H9 (cell line): ENCODE data around the gene FGFR4. TPM values are rescaled to one million over a fixed set of nuclear protein-coding genes. Genes with fewer than 3 reads are reported as not detected.

Experiments used
- DNase-seq: peaks from one replicate; pipeline ENCODE4 v3.0.0-alpha.2; 2017
- H2AFZ ChIP-seq: one replicate; pipeline ENCODE4 v1.6.1; 2013; ENCODE audit warnings: mild to moderate bottlenecking, low read length, control low read depth, moderate library complexity
- H2AK5ac ChIP-seq: 2 replicates; pipeline ENCODE4 v1.6.1; 2013; ENCODE audit warnings: low read length, control low read depth, mixed read lengths; ENCODE audit not compliant: insufficient read length
- H2BK120ac ChIP-seq: one replicate; pipeline ENCODE4 v1.6.1; 2013; ENCODE audit warnings: low read depth, mild to moderate bottlenecking, low read length, control low read depth, inconsistent platforms; ENCODE audit not compliant: poor library complexity, severe bottlenecking
- H2BK12ac ChIP-seq: 2 replicates; pipeline ENCODE4 v1.6.1; 2013; ENCODE audit warnings: low read length, control low read depth, mixed read lengths, low read depth; ENCODE audit not compliant: insufficient read length
- H2BK15ac ChIP-seq: 2 replicates; pipeline ENCODE4 v1.6.1; 2013; ENCODE audit warnings: low read depth, low read length, control low read depth
- H2BK20ac ChIP-seq: one replicate; pipeline ENCODE4 v1.6.1; 2013; ENCODE audit warnings: low read depth, mild to moderate bottlenecking, low read length, control low read depth, inconsistent platforms; ENCODE audit not compliant: poor library complexity, severe bottlenecking
- H2BK5ac ChIP-seq: 2 replicates; pipeline ENCODE4 v1.6.1; 2013; ENCODE audit warnings: low read length, control low read depth, mixed read lengths; ENCODE audit not compliant: insufficient read length
- H3K14ac ChIP-seq: 2 replicates; pipeline ENCODE4 v1.6.1; 2013; ENCODE audit warnings: low read length, control low read depth; ENCODE audit not compliant: insufficient read depth
- H3K18ac ChIP-seq: 2 replicates; pipeline ENCODE4 v1.6.1; 2013; ENCODE audit warnings: low read depth, mild to moderate bottlenecking, mixed read lengths, low read length, control low read depth; ENCODE audit not compliant: insufficient read length
- H3K23ac ChIP-seq: 2 replicates; pipeline ENCODE4 v1.6.1; 2013; ENCODE audit warnings: low read length, control low read depth, mixed read lengths, low read depth; ENCODE audit not compliant: insufficient read length
- H3K23me2 ChIP-seq: 2 replicates; pipeline ENCODE4 v1.6.1; 2013; ENCODE audit warnings: low read depth, mild to moderate bottlenecking, mixed read lengths, low read length, control low read depth; ENCODE audit not compliant: insufficient read length, poor library complexity, severe bottlenecking
- H3K27ac ChIP-seq: 2 replicates; pipeline ENCODE4 v1.5.1; 2013; ENCODE audit warnings: low read length, control low read depth, mixed read lengths, low read depth; ENCODE audit not compliant: insufficient read length
- H3K27me3 ChIP-seq: 2 replicates; pipeline ENCODE4 v1.6.1; 2013; ENCODE audit warnings: low read length, control low read depth, inconsistent platforms; ENCODE audit not compliant: insufficient read depth
- H3K4ac ChIP-seq: 2 replicates; pipeline ENCODE4 v1.6.1; 2013; ENCODE audit warnings: low read depth, mild to moderate bottlenecking, control low read depth, inconsistent platforms, low read length, moderate library complexity
- H3K4me1 ChIP-seq: 2 replicates; pipeline ENCODE4 v1.6.1; 2013; ENCODE audit warnings: low read length, control low read depth, inconsistent platforms; ENCODE audit not compliant: insufficient read depth
- H3K4me2 ChIP-seq: 2 replicates; pipeline ENCODE4 v1.6.1; 2013; ENCODE audit warnings: low read length, control low read depth, mixed read lengths; ENCODE audit not compliant: insufficient read length, insufficient read depth
- H3K56ac ChIP-seq: 2 replicates; pipeline ENCODE4 v1.6.1; 2013; ENCODE audit warnings: low read depth, mild to moderate bottlenecking, mixed read lengths, low read length, control low read depth; ENCODE audit not compliant: insufficient read length
- H3K79me1 ChIP-seq: 2 replicates; pipeline ENCODE4 v1.6.1; 2013; ENCODE audit warnings: low read depth, mild to moderate bottlenecking, moderate library complexity, low read length, control low read depth, inconsistent platforms; ENCODE audit not compliant: insufficient read depth, poor library complexity, severe bottlenecking
- H3K79me2 ChIP-seq: 2 replicates; pipeline ENCODE4 v1.6.1; 2013; ENCODE audit warnings: low read length, control low read depth, inconsistent platforms; ENCODE audit not compliant: insufficient read depth
- H3K9ac ChIP-seq: 2 replicates; pipeline ENCODE4 v1.6.1; 2013; ENCODE audit warnings: low read length, control low read depth, mixed read lengths; ENCODE audit not compliant: insufficient read length; ENCODE audit errors: extremely low read depth
- H3K9me3 ChIP-seq: one replicate; pipeline ENCODE4 v1.6.1; 2013; ENCODE audit warnings: low read depth, low read length, inconsistent platforms; ENCODE audit not compliant: control insufficient read depth
- H3T11ph ChIP-seq: one replicate; pipeline ENCODE4 v1.6.1; 2013; ENCODE audit warnings: mild to moderate bottlenecking, low read length, control low read depth, inconsistent platforms
- H4K20me1 ChIP-seq: one replicate; pipeline ENCODE4 v1.6.1; 2013; ENCODE audit not compliant: control insufficient read depth, insufficient read length, insufficient read depth
- H4K5ac ChIP-seq: 2 replicates; pipeline ENCODE4 v1.6.1; 2013; ENCODE audit warnings: low read depth, mild to moderate bottlenecking, mixed read lengths, low read length, control low read depth; ENCODE audit not compliant: insufficient read length
- H4K8ac ChIP-seq: replicated peaks from 2 replicates; pipeline ENCODE4 v1.6.1; 2013; ENCODE audit warnings: low read length, control low read depth, mixed read lengths, low read depth; ENCODE audit not compliant: insufficient read length
- H4K91ac ChIP-seq: 2 replicates; pipeline ENCODE4 v1.6.1; 2013; ENCODE audit warnings: low read depth, mild to moderate bottlenecking, moderate library complexity, mixed read lengths, low read length, control low read depth; ENCODE audit not compliant: insufficient read length
- H3K27ac Mint-ChIP-seq, 3 experiments: 2 replicates in 2 of 3; 3 replicates in 1 of 3; pipeline ENCODE4 v1.8.0; 2020 to 2021; ENCODE audit warnings: mixed read lengths in 3 of 3, mild to moderate bottlenecking in 1 of 3, moderate library complexity in 1 of 3
- H3K27me3 Mint-ChIP-seq: 2 replicates; pipeline ENCODE4 v1.8.0; 2021; ENCODE audit warnings: low read depth, mild to moderate bottlenecking, moderate library complexity, mixed read lengths
- H3K36me3 Mint-ChIP-seq, 3 experiments: 2 replicates in 2 of 3; 3 replicates in 1 of 3; pipeline ENCODE4 v1.8.0; 2020 to 2021; ENCODE audit warnings: low read depth in 3 of 3, mixed read lengths in 3 of 3; ENCODE audit not compliant: insufficient read depth in 1 of 3
- H3K4me1 Mint-ChIP-seq, 2 experiments: 2 replicates each; pipeline ENCODE4 v1.8.0; 2020; ENCODE audit warnings: mixed read lengths in 2 of 2
- H3K4me3 Mint-ChIP-seq, 2 experiments: 2 replicates in 1 of 2; 3 replicates in 1 of 2; pipeline ENCODE4 v1.8.0; 2020 to 2021; ENCODE audit warnings: mild to moderate bottlenecking in 2 of 2, mixed read lengths in 2 of 2, moderate library complexity in 1 of 2
- H3K9me3 Mint-ChIP-seq, 2 experiments: 2 replicates in 1 of 2; 3 replicates in 1 of 2; pipeline ENCODE4 v1.8.0; 2020; ENCODE audit warnings: mild to moderate bottlenecking in 2 of 2, mixed read lengths in 2 of 2, moderate library complexity in 1 of 2
- WGBS: extraction: QIAGEN DNeasy Blood & Tissue Kit; methylation state at CpG from one replicate; pipeline ENCODE4 v1.1.7; 2013; ENCODE audit warnings: missing lambda C conversion rate, low lambda C conversion rate, mixed read lengths; ENCODE audit not compliant: insufficient read length; ENCODE audit errors: extremely low coverage; 5-methylcytosine and 5-hydroxymethylcytosine counted together
- total RNA-seq: library from RNA; stranded (reverse); gene quantifications from 2 replicates; pipeline ENCODE4 v1.2.1, GENCODE V29; 2021
- TF ChIP-seq, protein P1 (sequence below): fragments of 200-600 bp; sonication (generic); conservative IDR thresholded peaks from 3 replicates; pipeline ENCODE4 v1.8.0; 2021; ENCODE audit warnings: antibody characterized with exemption, mild to moderate bottlenecking

The FGFR4 gene
- total RNA-seq, 1 experiment from 2014 or later, result 52.8 TPM

DNA sequence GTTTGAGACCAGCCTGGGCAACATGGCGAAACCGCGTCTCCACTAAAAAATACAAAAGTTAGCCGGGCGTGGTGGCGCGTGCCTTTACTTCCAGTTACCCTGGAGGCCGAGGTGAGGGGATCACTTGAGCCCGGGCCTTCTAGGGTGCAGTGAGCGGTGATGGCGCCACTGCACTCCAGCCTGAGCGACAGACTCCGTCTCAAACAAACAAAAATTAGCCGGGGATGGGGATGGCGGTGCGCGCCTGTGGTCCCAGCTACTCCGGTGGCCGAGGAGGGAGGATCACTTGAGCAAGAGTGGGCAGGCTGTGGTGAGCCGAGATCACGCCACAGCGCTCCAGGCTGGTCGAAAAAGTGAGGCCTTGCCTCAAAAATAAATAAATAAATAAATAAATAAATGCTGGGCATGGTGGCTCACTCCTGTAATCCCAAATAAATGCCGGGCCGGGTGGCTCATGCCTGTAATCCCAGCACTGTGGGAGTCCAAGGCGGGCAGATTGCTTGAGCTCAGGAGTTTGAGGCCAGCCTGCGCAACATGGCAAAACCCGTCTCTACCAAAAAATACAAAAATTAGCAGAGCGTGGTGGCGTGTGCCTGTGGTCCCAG, 30.8 kb downstream of the FGFR4 start:
- Histone ChIP-seq H3K9ac (no peak overlapping the region), H2BK15ac (no peak overlapping the region), H2BK5ac (no peak overlapping the region), H2BK120ac (no peak overlapping the region), H3K4ac (no peak overlapping the region), H3K27me3 (no peaks in the 10 kb centered on the region), H2BK20ac (no peak overlapping the region), H4K8ac (no peak overlapping the region), H4K20me1 (no peaks in the 10 kb centered on the region), H3K4me1 (no peaks in the 10 kb centered on the region), H3K23me2 (no peaks in the 10 kb centered on the region), H4K5ac (no peak overlapping the region), H3K27ac (no peak overlapping the region), H3K23ac (no peak overlapping the region), H2AK5ac (no peak overlapping the region), H2BK12ac (no peak overlapping the region), H3K14ac (no peak overlapping the region), H3K79me2 (no peaks in the 10 kb centered on the region), H3K4me2 (no peak overlapping the region), H4K91ac (no peak overlapping the region), H3K9me3 (no peaks in the 10 kb centered on the region), H3K18ac (no peak overlapping the region), H2AFZ (no peak overlapping the region), H3K56ac (no peak overlapping the region), H3T11ph (no peak overlapping the region), H3K79me1 (no peaks in the 10 kb centered on the region)
- TF ChIP-seq, protein P1, sequence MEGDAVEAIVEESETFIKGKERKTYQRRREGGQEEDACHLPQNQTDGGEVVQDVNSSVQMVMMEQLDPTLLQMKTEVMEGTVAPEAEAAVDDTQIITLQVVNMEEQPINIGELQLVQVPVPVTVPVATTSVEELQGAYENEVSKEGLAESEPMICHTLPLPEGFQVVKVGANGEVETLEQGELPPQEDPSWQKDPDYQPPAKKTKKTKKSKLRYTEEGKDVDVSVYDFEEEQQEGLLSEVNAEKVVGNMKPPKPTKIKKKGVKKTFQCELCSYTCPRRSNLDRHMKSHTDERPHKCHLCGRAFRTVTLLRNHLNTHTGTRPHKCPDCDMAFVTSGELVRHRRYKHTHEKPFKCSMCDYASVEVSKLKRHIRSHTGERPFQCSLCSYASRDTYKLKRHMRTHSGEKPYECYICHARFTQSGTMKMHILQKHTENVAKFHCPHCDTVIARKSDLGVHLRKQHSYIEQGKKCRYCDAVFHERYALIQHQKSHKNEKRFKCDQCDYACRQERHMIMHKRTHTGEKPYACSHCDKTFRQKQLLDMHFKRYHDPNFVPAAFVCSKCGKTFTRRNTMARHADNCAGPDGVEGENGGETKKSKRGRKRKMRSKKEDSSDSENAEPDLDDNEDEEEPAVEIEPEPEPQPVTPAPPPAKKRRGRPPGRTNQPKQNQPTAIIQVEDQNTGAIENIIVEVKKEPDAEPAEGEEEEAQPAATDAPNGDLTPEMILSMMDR, result no peak
- no peak overlapping the region for H3K4me3 Mint-ChIP-seq
- peaks cover 5% of the 10 kb centered on the region; the same call in 1 of the 2 replicates for H3K27me3 Mint-ChIP-seq
- no peak overlapping the region for H3K27ac Mint-ChIP-seq
- no peak for DNase-seq
- WGBS, result no CpG with 5 or more reads among the region's 30 CpGs
- no peaks in the 10 kb centered on the region for H3K9me3 Mint-ChIP-seq
- peaks cover 0 to 2% (median 0%) of the 10 kb centered on the region in 3 experiments; a peak in 1 of 7 replicates for H3K36me3 Mint-ChIP-seq
- peaks cover 9 to 10% of the 10 kb centered on the region in 2 experiments; a peak in 3 of 4 replicates for H3K4me1 Mint-ChIP-seq
